Loucy (cell line): ENCODE measurements around the gene CFAP53.

Source experiments
- H2AFZ ChIP-seq: fragments of 200-600 bp; sonication (generic); 2 replicates; pipeline ENCODE4 v1.6.0; 2016; ENCODE audit warnings: antibody characterized with exemption, mild to moderate bottlenecking, low read length, moderate library complexity
- H3F3A ChIP-seq: fragments of 200-600 bp; 2 replicates; pipeline ENCODE4 v1.6.0; 2016; ENCODE audit warnings: antibody characterized with exemption, low read depth, mild to moderate bottlenecking
- H3K27me3 ChIP-seq: fragments of 200-600 bp; sonication (generic); 2 replicates; pipeline ENCODE4 v1.6.1; 2014; ENCODE audit warnings: low read length, mild to moderate bottlenecking; ENCODE audit not compliant: insufficient read depth, poor library complexity, severe bottlenecking
- H3K36me3 ChIP-seq: fragments of 200-600 bp; sonication (generic); 2 replicates; pipeline ENCODE4 v1.6.1; 2016; ENCODE audit warnings: low read length; ENCODE audit not compliant: insufficient read depth
- H3K4me1 ChIP-seq: fragments of 200-600 bp; sonication (generic); 2 replicates; pipeline ENCODE4 v1.5.1; 2014; ENCODE audit warnings: low read length, mild to moderate bottlenecking; ENCODE audit not compliant: insufficient read depth, poor library complexity, severe bottlenecking
- H3K4me2 ChIP-seq: fragments of 200-600 bp; sonication (generic); 2 replicates; pipeline ENCODE4 v1.6.0; 2014; ENCODE audit warnings: antibody characterized with exemption, low read length, low read depth, mild to moderate bottlenecking; ENCODE audit not compliant: poor library complexity, severe bottlenecking
- H3K4me3 ChIP-seq: fragments of 200-600 bp; sonication (generic); 2 replicates; pipeline ENCODE4 v1.5.1; 2014; ENCODE audit warnings: low read length, mild to moderate bottlenecking, mixed read lengths; ENCODE audit not compliant: poor library complexity, severe bottlenecking
- H3K79me2 ChIP-seq: fragments of 200-600 bp; sonication (generic); 2 replicates; pipeline ENCODE4 v1.6.1; 2014; ENCODE audit warnings: low read length; ENCODE audit not compliant: insufficient read depth
- H3K9ac ChIP-seq: fragments of 200-600 bp; sonication (generic); 2 replicates; pipeline ENCODE4 v1.6.0; 2014; ENCODE audit warnings: mild to moderate bottlenecking, low read depth, low read length, moderate library complexity; ENCODE audit not compliant: poor library complexity, severe bottlenecking
- H3K9me2 ChIP-seq: fragments of 200-600 bp; sonication (generic); replicated peaks from 2 replicates; pipeline ENCODE4 v1.6.1; 2016; ENCODE audit warnings: low read depth, low read length, mixed read lengths
- H3K9me3 ChIP-seq: fragments of 200-600 bp; sonication (generic); 2 replicates; pipeline ENCODE4 v1.6.1; 2014; ENCODE audit warnings: mild to moderate bottlenecking, antibody characterized with exemption, low read length, low read depth; ENCODE audit not compliant: insufficient read depth
- H4K20me1 ChIP-seq: fragments of 200-600 bp; sonication (generic); 2 replicates; pipeline ENCODE4 v1.6.0; 2014; ENCODE audit warnings: antibody characterized with exemption, low read length, mild to moderate bottlenecking; ENCODE audit not compliant: insufficient read depth, poor library complexity, severe bottlenecking
- EZH2phosphoT487 ChIP-seq: fragments of 200-600 bp; IDR thresholded peaks from 2 replicates; pipeline ENCODE4 v1.6.1; 2018; ENCODE audit warnings: antibody characterized with exemption, mild to moderate bottlenecking, moderate library complexity, borderline replicate concordance
- TF ChIP-seq, protein P1 (sequence below): fragments of 200-600 bp; sonication (generic); conservative IDR thresholded peaks from 2 replicates; pipeline ENCODE4 v1.5.1; 2014; ENCODE audit warnings: mild to moderate bottlenecking, antibody characterized with exemption, low read length

The CFAP53 gene

DNA sequence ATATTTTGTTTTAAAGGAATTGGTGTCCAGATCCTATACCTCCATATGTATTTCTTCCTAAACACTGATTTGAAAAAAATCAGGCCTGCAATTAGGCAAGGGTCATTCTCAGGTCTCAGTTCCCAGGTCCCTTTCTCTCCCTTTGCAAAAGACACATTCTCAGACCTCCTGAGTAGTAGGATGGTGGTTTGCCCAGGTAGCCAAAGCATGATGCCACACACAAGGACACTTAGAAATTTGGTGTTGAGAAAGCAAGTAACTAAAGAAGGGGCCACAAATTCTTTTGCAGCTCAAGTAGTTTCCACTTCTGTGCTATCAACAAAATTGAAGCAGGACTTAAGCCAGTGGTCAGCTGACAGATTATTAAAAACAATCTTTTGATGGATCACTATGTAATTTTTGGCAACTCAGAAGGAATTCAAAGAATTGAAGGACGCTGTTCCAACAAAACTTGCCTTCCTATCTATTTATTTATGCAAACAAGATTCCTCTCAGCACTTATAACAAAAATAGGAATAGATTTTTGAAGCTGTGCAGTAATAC is 64.7 kb downstream of the CFAP53 start:
- Histone ChIP-seq H3F3A (no peaks in the 10 kb centered on the region), H3K9me2 (no peaks in the 10 kb centered on the region), H3K79me2 (no peaks in the 10 kb centered on the region), H3K9me3 (no peaks in the 10 kb centered on the region), H3K9ac (no peak overlapping the region), H3K36me3 (no peaks in the 10 kb centered on the region), H3K4me1 (no peaks in the 10 kb centered on the region), H2AFZ (no peak overlapping the region), H3K4me3 (no peak overlapping the region), H3K27me3 (no peaks in the 10 kb centered on the region), H4K20me1 (no peaks in the 10 kb centered on the region), H3K4me2 (no peak overlapping the region)
- TF ChIP-seq, protein P1, sequence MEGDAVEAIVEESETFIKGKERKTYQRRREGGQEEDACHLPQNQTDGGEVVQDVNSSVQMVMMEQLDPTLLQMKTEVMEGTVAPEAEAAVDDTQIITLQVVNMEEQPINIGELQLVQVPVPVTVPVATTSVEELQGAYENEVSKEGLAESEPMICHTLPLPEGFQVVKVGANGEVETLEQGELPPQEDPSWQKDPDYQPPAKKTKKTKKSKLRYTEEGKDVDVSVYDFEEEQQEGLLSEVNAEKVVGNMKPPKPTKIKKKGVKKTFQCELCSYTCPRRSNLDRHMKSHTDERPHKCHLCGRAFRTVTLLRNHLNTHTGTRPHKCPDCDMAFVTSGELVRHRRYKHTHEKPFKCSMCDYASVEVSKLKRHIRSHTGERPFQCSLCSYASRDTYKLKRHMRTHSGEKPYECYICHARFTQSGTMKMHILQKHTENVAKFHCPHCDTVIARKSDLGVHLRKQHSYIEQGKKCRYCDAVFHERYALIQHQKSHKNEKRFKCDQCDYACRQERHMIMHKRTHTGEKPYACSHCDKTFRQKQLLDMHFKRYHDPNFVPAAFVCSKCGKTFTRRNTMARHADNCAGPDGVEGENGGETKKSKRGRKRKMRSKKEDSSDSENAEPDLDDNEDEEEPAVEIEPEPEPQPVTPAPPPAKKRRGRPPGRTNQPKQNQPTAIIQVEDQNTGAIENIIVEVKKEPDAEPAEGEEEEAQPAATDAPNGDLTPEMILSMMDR: no peak
- TF ChIP-seq EZH2phosphoT487: no peak

GRCh38 chr18:50199921-50200320 is 66.4 kb downstream of the CFAP53 start:
- no peak for TF ChIP-seq EZH2phosphoT487
- TF ChIP-seq, protein P1: no peak
- Histone ChIP-seq H3K4me1 (no peaks in the 10 kb centered on the region), H4K20me1 (no peaks in the 10 kb centered on the region), H3K36me3 (no peaks in the 10 kb centered on the region), H3K9ac (no peak overlapping the region), H3K4me3 (no peak overlapping the region), H3K27me3 (no peaks in the 10 kb centered on the region), H3K79me2 (no peaks in the 10 kb centered on the region), H3K9me2 (no peaks in the 10 kb centered on the region), H3K4me2 (no peak overlapping the region), H3F3A (no peaks in the 10 kb centered on the region), H3K9me3 (no peaks in the 10 kb centered on the region), H2AFZ (no peak overlapping the region)

GRCh38 chr18:50199346-50199855 is 66.9 kb downstream of the CFAP53 start:
- Histone ChIP-seq H3K4me1 (no peaks in the 10 kb centered on the region), H3K9me3 (no peaks in the 10 kb centered on the region), H3F3A (no peaks in the 10 kb centered on the region), H3K79me2 (no peaks in the 10 kb centered on the region), H3K9ac (no peak overlapping the region), H3K4me3 (no peak overlapping the region), H4K20me1 (no peaks in the 10 kb centered on the region), H3K27me3 (no peaks in the 10 kb centered on the region), H3K4me2 (no peak overlapping the region), H3K36me3 (no peaks in the 10 kb centered on the region), H3K9me2 (no peaks in the 10 kb centered on the region), H2AFZ (no peak overlapping the region)
- TF ChIP-seq EZH2phosphoT487: no peak
- TF ChIP-seq, protein P1: no peak
